AG04450 (cell line): ENCODE measurements around the gene CSNK2B. TPM values are rescaled to one million over a fixed set of nuclear protein-coding genes. Genes with fewer than 3 reads are reported as not detected.

Experiments used
- CTCF ChIA-PET: fragments of 300-600, 350-600 bp; formaldehyde crosslinking; extraction: SDS; loops from one replicate; lab custom pipeline; 2022; ENCODE audit warnings: antibody characterized with exemption, inconsistent platforms; lab: Charles Lee
- POLR2A ChIA-PET: fragments of 350-600 bp; formaldehyde crosslinking; extraction: SDS; loops from one replicate; lab custom pipeline; 2021; ENCODE audit warnings: antibody characterized with exemption, inconsistent platforms; lab: Yijun Ruan, JAX
- DNase-seq: peaks from one replicate; pipeline ENCODE4 v3.0.0-alpha.2; 2011; ENCODE audit warnings: low read depth, low spot score
- H3K27ac ChIP-seq: one replicate; pipeline ENCODE4 v1.5.1; 2012; ENCODE audit warnings: low read depth, low read length, control low read depth
- H3K27me3 ChIP-seq: one replicate; pipeline ENCODE4 v1.6.0; 2012; ENCODE audit warnings: low read length; ENCODE audit not compliant: control insufficient read depth, insufficient read depth
- H3K4me3 ChIP-seq: 2 replicates; pipeline ENCODE4 v1.5.1; 2011; ENCODE audit warnings: mild to moderate bottlenecking, low read depth, low read length, control low read depth
- H3K9me3 ChIP-seq: 2 replicates; pipeline ENCODE4 v1.5.1; 2012; ENCODE audit warnings: low read length; ENCODE audit not compliant: control insufficient read depth, insufficient read depth
- polyA plus RNA-seq: library from polyadenylated mRNA; depleted of rRNA; stranded (reverse); fragments of >200 nt; gene quantifications from 2 replicates; pipeline ENCODE4 v1.2.3, GENCODE V29; 2011
- TF ChIP-seq, protein P1 (sequence below): IDR thresholded peaks from 2 replicates; pipeline ENCODE4 v1.5.1; 2011; ENCODE audit warnings: low read depth, low read length, control low read depth, inconsistent platforms

Gene CSNK2B
- polyA plus RNA-seq, 1 experiment: 80.1 TPM

DNA sequence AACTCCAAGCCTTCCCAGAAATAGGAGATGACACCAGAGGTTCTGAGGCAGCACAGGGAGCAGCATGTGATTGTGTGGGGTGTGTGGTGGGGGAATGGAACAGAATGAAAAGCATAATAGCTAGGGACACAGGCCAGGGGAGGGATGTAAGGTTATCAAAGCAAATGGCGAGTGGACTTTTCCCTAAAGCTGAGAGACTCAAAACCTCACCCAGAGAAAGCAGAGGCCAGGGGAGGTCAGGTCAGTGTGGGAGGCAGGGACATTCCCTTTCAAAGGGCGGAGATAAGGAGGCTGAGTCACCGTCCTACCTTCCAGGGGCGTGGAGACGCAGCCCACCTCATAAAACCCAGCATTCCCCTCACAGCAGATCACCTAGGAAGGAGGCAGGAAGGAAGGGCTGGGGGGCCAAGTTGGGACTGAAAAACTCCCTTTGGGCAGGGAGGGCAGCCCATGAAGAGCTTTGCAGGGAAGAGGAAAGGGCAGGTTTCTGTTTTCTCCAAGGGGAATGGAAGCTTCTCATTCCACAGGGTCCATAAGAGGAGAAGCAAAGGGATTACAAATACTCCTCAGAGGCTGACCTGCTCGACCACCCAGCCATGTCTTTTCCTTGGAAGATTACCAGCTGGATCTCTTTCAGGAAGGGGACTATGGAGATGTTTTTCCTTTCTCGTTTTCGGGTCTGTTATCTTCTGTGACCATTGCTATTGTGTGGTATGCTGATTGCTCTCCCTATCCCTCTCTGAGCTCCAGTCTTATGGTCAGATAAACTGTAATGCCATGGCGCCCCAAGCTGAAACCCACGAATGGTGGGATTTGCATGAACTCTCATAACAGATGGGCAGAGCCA is 24.6 kb downstream of the CSNK2B start:
- Histone ChIP-seq H3K27me3 (no peaks in the 10 kb centered on the region), H3K4me3 (no peak overlapping the region), H3K27ac (no peak overlapping the region), H3K9me3 (no peaks in the 10 kb centered on the region)
- POLR2A ChIA-PET: interaction anchor here (1.2 kb wide), 1 partner anchor 137 kb away, joined by 3 read pairs; the partner anchor contains the start of gene HSPA1B
- no peak for DNase-seq
- CTCF ChIA-PET: interaction anchor here (0.6 to 2.4 kb wide), 5 partner anchors 9 to 140 kb away, joined by 3 to 7 read pairs (median 4); partner anchors contain the start of genes LSM2, LY6G5B and LY6G5C
- TF ChIP-seq, protein P1, sequence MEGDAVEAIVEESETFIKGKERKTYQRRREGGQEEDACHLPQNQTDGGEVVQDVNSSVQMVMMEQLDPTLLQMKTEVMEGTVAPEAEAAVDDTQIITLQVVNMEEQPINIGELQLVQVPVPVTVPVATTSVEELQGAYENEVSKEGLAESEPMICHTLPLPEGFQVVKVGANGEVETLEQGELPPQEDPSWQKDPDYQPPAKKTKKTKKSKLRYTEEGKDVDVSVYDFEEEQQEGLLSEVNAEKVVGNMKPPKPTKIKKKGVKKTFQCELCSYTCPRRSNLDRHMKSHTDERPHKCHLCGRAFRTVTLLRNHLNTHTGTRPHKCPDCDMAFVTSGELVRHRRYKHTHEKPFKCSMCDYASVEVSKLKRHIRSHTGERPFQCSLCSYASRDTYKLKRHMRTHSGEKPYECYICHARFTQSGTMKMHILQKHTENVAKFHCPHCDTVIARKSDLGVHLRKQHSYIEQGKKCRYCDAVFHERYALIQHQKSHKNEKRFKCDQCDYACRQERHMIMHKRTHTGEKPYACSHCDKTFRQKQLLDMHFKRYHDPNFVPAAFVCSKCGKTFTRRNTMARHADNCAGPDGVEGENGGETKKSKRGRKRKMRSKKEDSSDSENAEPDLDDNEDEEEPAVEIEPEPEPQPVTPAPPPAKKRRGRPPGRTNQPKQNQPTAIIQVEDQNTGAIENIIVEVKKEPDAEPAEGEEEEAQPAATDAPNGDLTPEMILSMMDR: no peak

DNA sequence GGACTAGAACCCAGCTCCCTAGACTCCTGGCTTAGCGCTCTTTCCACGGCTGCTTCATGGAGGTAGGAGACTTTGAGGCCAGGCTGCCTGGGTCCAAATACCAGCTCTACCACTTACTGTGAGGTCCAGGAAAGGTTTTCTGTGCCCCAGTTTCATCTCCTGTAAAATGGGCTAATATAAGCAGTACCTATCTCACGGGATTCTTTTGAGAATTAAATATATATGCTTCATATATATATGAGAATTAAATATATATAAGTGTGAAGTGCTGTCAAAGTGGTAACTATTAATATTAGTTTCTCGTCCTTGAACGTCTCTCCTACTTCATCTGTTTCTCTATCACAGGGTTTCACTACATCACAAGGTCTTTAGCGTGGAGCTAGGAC is 25.2 kb downstream of the CSNK2B start:
- POLR2A ChIA-PET: interaction anchor here (1.2 kb wide), 1 partner anchor 136 kb away, joined by 3 read pairs; the partner anchor contains the start of gene HSPA1B
- CTCF ChIA-PET: interaction anchor here (0.6 to 2.4 kb wide), 4 partner anchors 9 to 116 kb away, joined by 3 to 7 read pairs (median 4); partner anchors contain the start of genes LSM2, LY6G5B and LY6G5C
- H3K4me3 ChIP-seq: no peak overlapping the region

DNA sequence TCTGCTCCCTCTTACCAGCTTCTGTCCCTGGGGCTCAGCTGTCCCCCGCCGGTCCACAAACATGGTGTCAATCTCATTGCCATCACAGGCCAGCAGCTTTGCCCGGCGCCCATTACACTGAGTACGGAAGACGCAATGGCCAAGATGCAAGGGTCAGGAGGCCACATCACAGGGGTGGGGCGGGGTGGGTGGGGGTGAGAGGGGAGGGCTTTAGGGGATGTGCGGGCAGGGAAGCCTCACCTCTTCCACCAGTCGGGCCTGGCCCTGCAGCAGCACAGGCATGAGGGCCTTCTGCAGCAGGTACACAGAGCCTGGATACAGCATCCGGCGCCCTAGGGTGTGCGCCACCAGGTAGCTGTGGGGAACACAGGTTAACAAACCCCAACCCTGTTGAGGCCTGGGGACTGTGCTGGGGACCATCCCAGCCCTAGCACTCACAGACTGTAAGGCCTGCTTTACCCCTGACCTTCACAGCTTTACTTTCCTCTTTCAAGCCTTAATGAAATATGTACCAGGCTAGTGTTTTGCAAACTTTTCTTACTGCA is 25.8 kb downstream of the CSNK2B start:
- Histone ChIP-seq H3K9me3 (no peaks in the 10 kb centered on the region), H3K4me3 (no peak overlapping the region), H3K27ac (no peak overlapping the region), H3K27me3 (no peaks in the 10 kb centered on the region)
- CTCF ChIA-PET: interaction anchor here (0.6 to 2.4 kb wide), 2 partner anchors 11 to 12 kb away, joined by 3 to 7 read pairs; partner anchors contain the start of genes ABHD16A and LY6G5C
- no peak for DNase-seq
- POLR2A ChIA-PET: no interaction called here
- TF ChIP-seq, protein P1: no peak

More for the DNA sequence above, 25.2 kb downstream of the CSNK2B start:
- Histone ChIP-seq H3K27ac (no peak overlapping the region), H3K9me3 (no peaks in the 10 kb centered on the region), H3K27me3 (no peaks in the 10 kb centered on the region)
- TF ChIP-seq, protein P1: no peak
- DNase-seq: no peak

- no peak for DNase-seq
- CTCF ChIA-PET: interaction anchor here (0.6 kb wide), 1 partner anchor 11 kb away, joined by 3 read pairs; the partner anchor contains the start of gene ABHD16A
These were observed 26.5 kb downstream of the CSNK2B start for GRCh38 chr6:31692353-31692752.

More at GRCh38 chr6:31692353-31692752, 26.5 kb downstream of the CSNK2B start:
- no peaks in the 10 kb centered on the region for H3K27me3 ChIP-seq
- TF ChIP-seq, protein P1: no peak
- no peak overlapping the region for H3K4me3 ChIP-seq
- POLR2A ChIA-PET: no interaction called here
- no peaks in the 10 kb centered on the region for H3K9me3 ChIP-seq
- H3K27ac ChIP-seq: no peak overlapping the region
